ENCODE data around the gene KIF3B. TPM values are rescaled to one million over a fixed set of nuclear protein-coding genes. Genes with fewer than 3 reads are reported as not detected.
"Not testable (repeated sequence)": the region's sequence is repeated elsewhere in the genome, so short reads cannot be mapped to it uniquely, and the experiment has no call there.

KIF3B gene
- total RNA-seq, 8 experiments from 2014 or later, result 24.8 to 64.7 (median 28.9) TPM

- no peak for ATAC-seq (replicated peaks in 6 of 8)
- WGBS, 10 experiments, result 83 to 100% (median 100%) methylated on average over 2 of the region's 2 CpGs; no CpG with 5 or more reads in 5 of the 10 experiments
- no peaks in the 10 kb centered on the region for H3K4me1 ChIP-seq (replicated peaks in 1 of 2)
- in situ Hi-C loops (cut with MboI; ENCODE audit: low pct_unique_long_range_greater_than_20kb in 2 of 9, low sequenced_read_pairs in 9 of 9, unreplicated experiment in 9 of 9), result loop anchor here in 1 of 9 experiments (25.0 kb wide), 1 partner anchor 100 kb away; no protein-coding TSS in a partner anchor
- no peak overlapping the region for H3K4me3 ChIP-seq
- no peak overlapping the region for H3K27ac ChIP-seq
Measured at GRCh38 chr20:32236819-32237218, 40.6 kb upstream of the KIF3B start.

- no peak for ATAC-seq (replicated peaks in 6 of 8)
- in situ Hi-C loops (cut with MboI; ENCODE audit: low pct_unique_long_range_greater_than_20kb in 2 of 9, low sequenced_read_pairs in 9 of 9, unreplicated experiment in 9 of 9), result loop anchor here in 1 of 9 experiments (25.0 kb wide), 1 partner anchor 100 kb away; no protein-coding TSS in a partner anchor
Measured at GRCh38 chr20:32237419-32237818, 40.0 kb upstream of the KIF3B start.

GRCh38 chr20:32238483-32239425, 38.7 kb upstream of the KIF3B start:
- ATAC-seq (replicated peaks in 6 of 8), result no peak
- in situ Hi-C loops (cut with MboI; ENCODE audit: low pct_unique_long_range_greater_than_20kb in 2 of 9, low sequenced_read_pairs in 9 of 9, unreplicated experiment in 9 of 9), result loop anchor here in 1 of 9 experiments (25.0 kb wide), 1 partner anchor 101 kb away; no protein-coding TSS in a partner anchor

More at GRCh38 chr20:32237419-32237818, 40.0 kb upstream of the KIF3B start:
- 47 to 100% (median 98%) methylated on average over 1 to 4 of the region's 6 CpGs; no CpG with 5 or more reads in 2 of the 10 experiments for WGBS, 10 experiments
- Histone ChIP-seq H3K4me1 (replicated peaks in 1 of 2) (no peaks in the 10 kb centered on the region), H3K4me3 (no peak overlapping the region), H3K27ac (no peak overlapping the region)

GRCh38 chr20:32240205-32240604, 37.2 kb upstream of the KIF3B start:
- Histone ChIP-seq H3K4me3 (no peak overlapping the region), H3K27ac (no peak overlapping the region), H3K4me1 (replicated peaks in 1 of 2) (no peaks in the 10 kb centered on the region)
- no peak for ATAC-seq (replicated peaks in 6 of 8)
- 0 to 22% (median 17%) methylated on average over 1 of the region's 1 CpG; no CpG with 5 or more reads in 4 of the 10 experiments for WGBS, 10 experiments
- in situ Hi-C loops (cut with MboI; ENCODE audit: low pct_unique_long_range_greater_than_20kb in 2 of 9, low sequenced_read_pairs in 9 of 9, unreplicated experiment in 9 of 9), result loop anchor here in 1 of 9 experiments (25.0 kb wide), 1 partner anchor 103 kb away; no protein-coding TSS in a partner anchor

More at GRCh38 chr20:32238483-32239425, 38.7 kb upstream of the KIF3B start:
- no peak overlapping the region for H3K4me3 ChIP-seq
- 70 to 100% (median 94%) methylated on average over 1 to 8 of the region's 9 CpGs for WGBS, 10 experiments
- no peak overlapping the region for H3K27ac ChIP-seq
- no peaks in the 10 kb centered on the region for H3K4me1 ChIP-seq (replicated peaks in 1 of 2)

- in situ Hi-C loops (cut with MboI; ENCODE audit: low pct_unique_long_range_greater_than_20kb in 2 of 9, low sequenced_read_pairs in 9 of 9, unreplicated experiment in 9 of 9), result loop anchor here in 1 of 9 experiments (25.0 kb wide), 1 partner anchor 105 kb away; no protein-coding TSS in a partner anchor
- no peaks in the 10 kb centered on the region for H3K4me1 ChIP-seq (replicated peaks in 1 of 2)
- no peak overlapping the region for H3K4me3 ChIP-seq
- no peak overlapping the region for H3K27ac ChIP-seq
- WGBS, 10 experiments, result 58 to 86% (median 80%) methylated on average over 1 to 2 of the region's 4 CpGs; no CpG with 5 or more reads in 5 of the 10 experiments
- ATAC-seq (replicated peaks in 6 of 8), result no peak
Measured at GRCh38 chr20:32241807-32242206, 35.6 kb upstream of the KIF3B start.

GRCh38 chr20:32244150-32244823, 33.2 kb upstream of the KIF3B start:
- H3K27ac ChIP-seq, result no peak overlapping the region
- no peak for ATAC-seq (replicated peaks in 6 of 8)
- in situ Hi-C loops (cut with MboI; ENCODE audit: low pct_unique_long_range_greater_than_20kb in 2 of 9, low sequenced_read_pairs in 9 of 9, unreplicated experiment in 9 of 9), result loop anchor here in 1 of 9 experiments (25.0 kb wide), 1 partner anchor 107 kb away; no protein-coding TSS in a partner anchor
- H3K4me3 ChIP-seq, result no peak overlapping the region
- 79 to 100% (median 87%) methylated on average over 2 to 4 of the region's 6 CpGs; no CpG with 5 or more reads in 3 of the 10 experiments for WGBS, 10 experiments
- no peaks in the 10 kb centered on the region for H3K4me1 ChIP-seq (replicated peaks in 1 of 2)

GRCh38 chr20:32244959-32245358, 32.5 kb upstream of the KIF3B start:
- in situ Hi-C loops (cut with MboI; ENCODE audit: low pct_unique_long_range_greater_than_20kb in 2 of 9, low sequenced_read_pairs in 9 of 9, unreplicated experiment in 9 of 9), result loop anchor here in 1 of 9 experiments (25.0 kb wide), 1 partner anchor 108 kb away; no protein-coding TSS in a partner anchor
- Histone ChIP-seq H3K27ac (no peak overlapping the region), H3K4me1 (replicated peaks in 1 of 2) (no peaks in the 10 kb centered on the region), H3K4me3 (no peak overlapping the region)
- 53 to 92% (median 67%) methylated on average over 1 to 4 of the region's 4 CpGs; no CpG with 5 or more reads in 1 of the 10 experiments for WGBS, 10 experiments
- ATAC-seq (replicated peaks in 6 of 8), result no peak

- WGBS, 10 experiments, result 72 to 100% (median 86%) methylated on average over 2 to 5 of the region's 5 CpGs; no CpG with 5 or more reads in 1 of the 10 experiments
- in situ Hi-C loops (cut with MboI; ENCODE audit: low pct_unique_long_range_greater_than_20kb in 2 of 9, low sequenced_read_pairs in 9 of 9, unreplicated experiment in 9 of 9), result loop anchor here in 1 of 9 experiments (25.0 kb wide), 1 partner anchor 109 kb away; no protein-coding TSS in a partner anchor
- not testable (repeated sequence) for H3K4me3 ChIP-seq; H3K4me1 ChIP-seq (replicated peaks in 1 of 2); ATAC-seq (replicated peaks in 6 of 8); H3K27ac ChIP-seq
Measured at GRCh38 chr20:32246208-32246607, 31.2 kb upstream of the KIF3B start.

GRCh38 chr20:32248043-32248442, 29.4 kb upstream of the KIF3B start:
- no peak for ATAC-seq (replicated peaks in 6 of 8)
- Histone ChIP-seq H3K4me1 (replicated peaks in 1 of 2) (no peaks in the 10 kb centered on the region), H3K4me3 (no peak overlapping the region), H3K27ac (no peak overlapping the region)
- 21 to 89% (median 80%) methylated on average over 2 to 5 of the region's 5 CpGs; no CpG with 5 or more reads in 1 of the 10 experiments for WGBS, 10 experiments
- in situ Hi-C loops (cut with MboI; ENCODE audit: low pct_unique_long_range_greater_than_20kb in 2 of 9, low sequenced_read_pairs in 9 of 9, unreplicated experiment in 9 of 9), result loop anchor here in 1 of 9 experiments (25.0 kb wide), 1 partner anchor 111 kb away; no protein-coding TSS in a partner anchor

- Histone ChIP-seq H3K4me1 (replicated peaks in 1 of 2) (no peaks in the 10 kb centered on the region), H3K4me3 (no peak overlapping the region), H3K27ac (no peak overlapping the region)
- ATAC-seq (replicated peaks in 6 of 8), result no peak
- 65 to 100% (median 79%) methylated on average over 1 to 7 of the region's 9 CpGs; no CpG with 5 or more reads in 2 of the 10 experiments for WGBS, 10 experiments
- in situ Hi-C loops (cut with MboI; ENCODE audit: low pct_unique_long_range_greater_than_20kb in 2 of 9, low sequenced_read_pairs in 9 of 9, unreplicated experiment in 9 of 9), result loop anchor here in 1 of 9 experiments (25.0 kb wide), 1 partner anchor 112 kb away; no protein-coding TSS in a partner anchor
Measured at GRCh38 chr20:32249030-32249738, 28.3 kb upstream of the KIF3B start.

GRCh38 chr20:32251470-32251869, 26.0 kb upstream of the KIF3B start:
- ATAC-seq (replicated peaks in 6 of 8), result no peak
- in situ Hi-C loops (cut with MboI; ENCODE audit: low pct_unique_long_range_greater_than_20kb in 2 of 9, low sequenced_read_pairs in 9 of 9, unreplicated experiment in 9 of 9), result no loop called here
- 18 to 81% (median 63%) methylated on average over 2 to 3 of the region's 3 CpGs; no CpG with 5 or more reads in 3 of the 10 experiments for WGBS, 10 experiments

GRCh38 chr20:32252189-32252588, 25.3 kb upstream of the KIF3B start:
- Histone ChIP-seq H3K4me3 (no peak overlapping the region), H3K27ac (no peak overlapping the region), H3K4me1 (replicated peaks in 1 of 2) (peaks cover 2 to 3% of the 10 kb centered on the region in 2 donors)
- 60 to 90% (median 80%) methylated on average over 1 to 5 of the region's 6 CpGs; no CpG with 5 or more reads in 5 of the 10 experiments for WGBS, 10 experiments
- in situ Hi-C loops (cut with MboI; ENCODE audit: low pct_unique_long_range_greater_than_20kb in 2 of 9, low sequenced_read_pairs in 9 of 9, unreplicated experiment in 9 of 9), result no loop called here
- ATAC-seq (replicated peaks in 6 of 8), result no peak

More at GRCh38 chr20:32251470-32251869, 26.0 kb upstream of the KIF3B start:
- H3K4me1 ChIP-seq (replicated peaks in 1 of 2), result peaks cover 2 to 3% of the 10 kb centered on the region in 2 donors
- H3K4me3 ChIP-seq, result no peak overlapping the region
- H3K27ac ChIP-seq, result no peak overlapping the region
